ENCODE measurements around the gene IVL.

Gene IVL, protein sequence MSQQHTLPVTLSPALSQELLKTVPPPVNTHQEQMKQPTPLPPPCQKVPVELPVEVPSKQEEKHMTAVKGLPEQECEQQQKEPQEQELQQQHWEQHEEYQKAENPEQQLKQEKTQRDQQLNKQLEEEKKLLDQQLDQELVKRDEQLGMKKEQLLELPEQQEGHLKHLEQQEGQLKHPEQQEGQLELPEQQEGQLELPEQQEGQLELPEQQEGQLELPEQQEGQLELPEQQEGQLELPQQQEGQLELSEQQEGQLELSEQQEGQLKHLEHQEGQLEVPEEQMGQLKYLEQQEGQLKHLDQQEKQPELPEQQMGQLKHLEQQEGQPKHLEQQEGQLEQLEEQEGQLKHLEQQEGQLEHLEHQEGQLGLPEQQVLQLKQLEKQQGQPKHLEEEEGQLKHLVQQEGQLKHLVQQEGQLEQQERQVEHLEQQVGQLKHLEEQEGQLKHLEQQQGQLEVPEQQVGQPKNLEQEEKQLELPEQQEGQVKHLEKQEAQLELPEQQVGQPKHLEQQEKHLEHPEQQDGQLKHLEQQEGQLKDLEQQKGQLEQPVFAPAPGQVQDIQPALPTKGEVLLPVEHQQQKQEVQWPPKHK

DNA sequence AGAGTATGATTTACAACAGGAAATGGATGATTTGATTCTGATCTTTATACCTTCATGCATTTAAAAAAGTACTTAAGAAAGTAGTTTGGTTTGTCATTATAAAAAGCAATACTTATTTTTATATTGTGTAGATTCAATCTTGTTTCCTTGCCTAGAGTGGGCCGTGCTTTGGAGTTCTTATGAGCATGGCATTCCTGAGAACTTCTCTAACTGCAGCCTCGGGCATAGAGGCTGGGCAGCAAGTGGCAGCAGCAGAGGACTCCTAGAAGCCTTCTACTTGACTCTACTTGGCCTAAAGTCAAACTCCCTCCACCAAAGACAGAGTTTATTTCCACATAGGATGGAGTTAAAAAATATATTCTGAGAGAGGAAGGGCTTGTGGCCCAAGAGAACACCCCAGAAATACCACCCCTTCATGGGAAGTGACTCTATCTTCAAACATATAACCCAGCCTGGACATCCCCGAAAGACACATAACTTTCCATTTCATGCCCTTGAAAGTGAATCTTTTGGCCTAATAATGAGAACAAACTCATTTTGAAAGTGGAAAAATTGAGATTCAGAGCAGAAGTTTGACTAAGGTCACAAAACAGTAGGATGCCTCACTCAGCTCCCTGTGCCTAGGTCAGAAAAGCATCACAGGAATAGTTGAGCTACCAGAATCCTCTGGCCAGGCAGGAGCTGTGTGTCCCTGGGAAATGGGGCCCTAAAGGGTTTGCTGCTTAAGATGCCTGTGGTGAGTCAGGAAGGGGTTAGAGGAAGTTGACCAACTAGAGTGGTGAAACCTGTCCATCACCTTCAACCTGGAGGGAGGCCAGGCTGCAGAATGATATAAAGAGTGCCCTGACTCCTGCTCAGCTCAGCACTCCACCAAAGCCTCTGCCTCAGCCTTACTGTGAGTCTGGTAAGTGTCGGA, at the start of gene IVL:
IVL (plus strand) TSS at position 861 of the 916 bp plus-strand sequence. CDS start 1,252 bp downstream, outside the sequence.
- no peak for DNase-seq

GRCh38 chr1:152859696-152860095, 48.6 kb upstream of the IVL start, which contains the start of gene LCE7A:
Gene LCE7A, plus strand, starts transcription at chr1:152859996. Its CDS starts 702 bp downstream, at chr1:152860698.
- DNase-seq: no peak

GRCh38 chr1:152860129-152860528, 48.2 kb upstream of the IVL start:
- no peak for DNase-seq

DNA sequence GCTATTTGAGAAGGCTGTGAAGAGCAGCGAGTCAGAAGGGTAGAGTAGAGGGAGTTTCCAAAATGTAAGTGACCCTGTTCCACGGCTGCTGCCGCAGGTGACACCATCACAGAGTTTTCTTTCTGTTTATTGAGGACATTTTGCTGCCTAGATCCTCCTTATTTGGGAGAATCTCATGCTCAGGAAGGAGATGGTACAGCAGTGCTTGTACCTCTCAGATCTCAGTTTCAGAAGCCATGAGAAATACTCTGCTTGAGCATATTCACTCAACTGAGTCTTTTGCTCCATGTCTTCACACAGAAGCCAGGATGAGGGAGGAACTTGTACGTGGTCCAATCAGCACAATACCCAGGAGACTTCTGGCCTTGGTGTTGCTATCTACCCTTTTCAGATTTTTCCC, 47.0 kb upstream of the IVL start:
- DNase-seq: no peak

DNA sequence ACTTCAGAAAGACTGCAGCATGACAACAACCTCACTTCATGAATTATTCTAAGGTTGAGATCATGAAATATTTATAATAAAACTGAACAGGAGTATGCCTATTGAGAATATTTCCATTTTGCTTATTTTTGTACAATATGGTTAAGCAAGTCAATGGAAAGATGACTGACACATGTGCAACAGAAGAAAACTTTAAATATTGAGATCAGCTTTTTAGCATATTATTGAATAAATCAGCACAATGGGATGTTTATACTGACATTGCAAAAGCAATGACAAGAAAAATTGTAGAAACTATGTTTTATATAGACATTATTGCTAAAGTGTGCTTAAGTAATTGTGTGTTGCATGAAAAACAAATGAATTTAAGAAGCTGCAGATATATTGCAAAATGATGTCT, 43.9 kb upstream of the IVL start:
- no peak for DNase-seq

DNA sequence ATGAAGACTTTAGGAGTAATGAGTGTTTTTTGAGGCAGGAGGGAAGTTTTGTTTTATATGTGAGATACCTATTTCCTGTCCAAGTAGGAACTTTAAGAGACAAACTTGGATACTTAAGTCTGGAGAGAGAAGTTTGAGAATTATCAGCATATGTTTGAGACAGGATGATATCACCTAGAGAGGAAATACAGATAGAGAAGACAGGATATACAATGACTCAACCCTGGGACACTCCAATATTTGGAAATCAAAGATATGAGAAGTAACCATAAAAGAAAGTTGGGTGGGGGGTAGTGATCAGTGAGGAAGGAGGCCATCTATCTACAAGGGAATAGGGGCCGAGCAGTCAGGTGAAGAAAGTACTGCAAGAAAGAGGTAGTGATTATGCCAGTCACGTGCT, 42.0 kb upstream of the IVL start:
- no peak for DNase-seq

DNA sequence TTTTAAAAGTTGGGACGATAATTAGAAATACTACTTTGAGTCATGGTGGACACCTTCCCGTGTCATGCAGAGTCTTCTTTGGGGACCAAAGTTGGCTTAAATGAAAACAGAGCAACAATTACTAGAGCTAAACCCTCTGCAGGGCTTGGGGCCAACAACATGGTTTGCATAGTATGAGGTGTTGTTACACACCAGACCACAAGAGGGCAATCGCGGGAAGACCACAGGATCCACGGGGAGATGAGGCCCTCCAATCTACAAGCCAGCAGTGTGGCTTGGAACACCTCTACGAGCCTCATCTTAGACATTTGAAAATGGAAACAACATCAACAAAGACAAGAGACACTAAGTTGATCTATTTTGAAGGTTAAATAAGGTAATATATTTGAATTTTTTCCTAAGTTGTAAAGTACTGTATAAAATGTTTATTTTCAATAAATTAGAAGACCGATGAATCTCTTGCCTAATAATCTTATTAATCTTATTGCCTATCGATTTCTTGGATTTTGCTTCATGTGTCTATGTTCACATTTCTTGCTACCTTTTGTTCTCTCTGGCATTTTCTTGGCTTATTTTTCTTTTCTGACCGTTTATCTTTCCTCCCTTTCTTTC, 38.4 kb upstream of the IVL start:
- peak; percentile 54 for DNase-seq

DNA sequence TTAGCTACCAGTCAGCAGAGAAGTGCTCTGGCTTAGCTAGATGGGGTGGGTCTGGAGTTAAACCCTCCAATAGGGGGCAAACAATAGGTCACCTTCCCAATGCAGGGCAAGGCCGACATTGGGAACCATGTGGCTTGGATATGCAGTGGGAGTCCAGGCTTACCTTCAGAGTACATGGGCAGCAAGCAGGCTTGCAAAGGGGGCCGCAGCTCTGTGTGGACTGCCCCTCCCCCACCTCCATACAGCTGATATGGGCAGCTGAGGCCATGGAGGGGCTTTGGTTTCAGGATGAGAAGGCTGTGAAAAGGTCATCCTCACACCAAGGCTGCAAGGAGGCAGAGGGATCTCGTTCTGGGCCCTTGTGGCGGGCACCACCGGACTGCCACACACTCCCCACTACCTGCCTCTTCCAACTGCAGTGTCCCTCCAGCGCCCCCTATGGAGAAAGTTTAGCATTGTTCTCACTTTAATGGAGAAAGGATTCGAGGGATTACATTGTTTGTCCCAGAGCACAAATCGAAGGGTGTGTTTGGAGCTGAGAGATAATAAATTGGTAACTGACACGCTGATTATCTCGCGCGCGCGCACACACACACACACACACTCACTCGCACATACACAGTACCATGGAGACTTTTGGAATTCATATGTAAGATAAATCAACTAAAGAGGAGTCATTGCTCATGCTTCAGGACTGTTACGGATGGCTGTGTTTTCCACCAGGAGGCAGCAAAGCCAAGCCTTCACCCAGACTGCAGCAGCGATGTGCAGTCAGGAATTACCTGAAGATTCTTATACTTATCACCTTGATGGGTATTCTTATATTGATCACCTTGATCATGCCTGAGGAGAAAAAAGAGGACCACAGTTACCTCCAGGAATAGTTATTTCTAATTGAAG, 37.3 kb upstream of the IVL start:
- no peak for DNase-seq

- DNase-seq: no peak
Observed at GRCh38 chr1:152871731-152872126, 36.6 kb upstream of the IVL start.

DNA sequence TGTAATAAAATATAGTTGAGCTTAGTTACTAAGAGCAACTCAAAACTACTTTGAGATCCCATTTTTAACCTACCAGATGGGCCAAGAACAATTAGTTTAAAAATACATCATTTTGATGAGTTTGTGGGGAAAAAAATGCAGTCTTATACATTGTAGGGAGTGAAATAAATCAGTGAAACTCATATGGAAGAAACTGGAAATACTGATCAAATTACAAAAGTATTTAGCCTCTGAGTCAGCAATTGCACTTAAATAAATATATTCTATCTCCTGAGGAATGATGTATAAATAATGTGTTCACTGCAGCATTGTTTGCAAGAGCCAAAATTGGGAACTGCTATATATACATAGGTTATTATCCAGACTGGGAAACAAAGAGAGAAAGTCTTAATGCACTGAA, 34.9 kb upstream of the IVL start:
- DNase-seq: no peak

- no peak for DNase-seq
Observed at GRCh38 chr1:152876827-152877226, 31.5 kb upstream of the IVL start.

DNA sequence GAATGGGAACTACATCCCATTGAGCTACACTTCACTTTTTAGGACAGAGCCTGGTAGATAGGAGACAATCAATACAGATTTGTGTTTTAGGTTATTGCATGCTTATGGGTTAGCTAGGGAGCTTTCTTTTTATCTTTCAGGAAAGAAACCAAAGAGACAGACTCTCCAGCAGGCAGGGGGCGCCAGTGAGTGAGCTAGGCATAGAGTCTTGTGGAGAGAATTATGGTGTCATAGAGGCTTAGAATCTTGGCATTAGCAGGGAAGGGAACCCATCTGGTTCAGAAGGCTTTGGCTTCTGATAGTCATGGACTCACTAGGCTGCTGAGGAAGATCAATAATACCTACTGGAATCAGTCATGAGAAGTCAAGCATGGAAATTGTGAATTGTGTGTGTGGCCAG, 30.3 kb upstream of the IVL start, which contains the start of gene SMCP:
SMCP (plus strand) TSS at position 281 of the 400 bp plus-strand sequence. CDS start 6,101 bp downstream, outside the sequence.
- DNase-seq: no peak

GRCh38 chr1:152879559-152880198, 28.7 kb upstream of the IVL start:
- DNase-seq: no peak

GRCh38 chr1:152880316-152880715, 28.0 kb upstream of the IVL start:
- no peak for DNase-seq

GRCh38 chr1:152880907-152881306, 27.4 kb upstream of the IVL start:
- no peak for DNase-seq

- DNase-seq: no peak
Observed at GRCh38 chr1:152884085-152884484, 24.3 kb upstream of the IVL start.

- DNase-seq: no peak
Observed at GRCh38 chr1:152884506-152884905, 23.8 kb upstream of the IVL start.

- DNase-seq: no peak
Observed at GRCh38 chr1:152884966-152885624, 23.3 kb upstream of the IVL start.

DNA sequence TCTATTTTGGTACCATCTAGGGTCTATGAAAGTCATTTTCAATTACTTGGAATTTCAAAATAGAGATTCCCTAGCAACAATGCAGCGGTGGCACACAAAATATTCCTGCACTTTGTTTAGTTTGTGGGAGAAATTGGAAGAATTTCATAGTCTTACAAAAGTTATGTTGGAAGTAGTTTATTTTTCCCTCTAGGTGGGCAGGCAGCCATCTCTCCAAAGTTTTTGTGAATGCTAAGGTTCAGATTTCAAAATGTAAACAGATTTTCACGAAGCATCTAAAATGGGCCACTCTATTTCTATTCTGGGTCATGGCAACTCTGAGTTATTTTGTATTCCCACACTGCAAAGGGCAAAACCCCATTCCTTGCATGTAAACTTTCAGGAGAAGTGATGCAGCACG, 22.3 kb upstream of the IVL start:
- DNase-seq: no peak

- no peak for DNase-seq
Observed at GRCh38 chr1:152886758-152887409, 21.5 kb upstream of the IVL start.

Data from NCI-H146 (cell line).